ENCODE measurements around the gene CMA1.

- TF ChIP-seq EP300 (IDR thresholded peaks at IDR 0.05) (no peak), POLR2A (IDR thresholded peaks at IDR 0.05) (no peak), CTCF (IDR thresholded peaks at IDR 0.05) (no peak)
Observed at GRCh38 chr14:24463017-24463883, 44.8 kb downstream of the CMA1 start.
